ENCODE measurements around the gene AMMECR1. TPM values are rescaled to one million over a fixed set of nuclear protein-coding genes. Genes with fewer than 3 reads are reported as not detected.

Gene AMMECR1
- total and polyA plus RNA-seq, 2 of the 4 experiments (the other 2 are of a cell fraction) = 7.0 to 11.3 TPM

GRCh38 chrX:110181459-110182137, 136.3 kb downstream of the AMMECR1 start:
- POLR2A ChIA-PET (ENCODE audit: unreplicated experiment) = no interaction called here
- intact Hi-C loops (cut with micrococcal nuclease) = loop anchor here (5.0 kb wide), 1 partner anchor 136 kb away; the partner anchor contains the start of gene AMMECR1
- no peak overlapping the region for H2BK120ac ChIP-seq (ENCODE audit: low read depth, low read length)
- no peak overlapping the region for H4K8ac ChIP-seq (ENCODE audit: low read depth in 2 of 2, low read length in 2 of 2)
- no peak for DNase-seq
- no peak for TF ChIP-seq RFX5 (IDR thresholded peaks at IDR 0.05; ENCODE audit: low read depth, low read length)
- TF ChIP-seq RAD21 (IDR thresholded peaks at IDR 0.05; ENCODE audit: low read length) = no peak
- TF ChIP-seq MAZ (IDR thresholded peaks at IDR 0.05; ENCODE audit: borderline replicate concordance, low read depth, low read length) = no peak
- TF ChIP-seq POLR2A (IDR thresholded peaks at IDR 0.05; ENCODE audit: low read depth, low read length) = no peak
- TF ChIP-seq MXI1 (IDR thresholded peaks at IDR 0.05; ENCODE audit: borderline replicate concordance, low read depth, low read length) = no peak
- H2BK15ac ChIP-seq (ENCODE audit: low read depth, low read length) = no peak overlapping the region
- H2AK5ac ChIP-seq (ENCODE audit: low read depth, low read length) = no peak overlapping the region
- ATAC-seq (ENCODE audit: low read depth) = no peak
- H3K9ac ChIP-seq (ENCODE audit: low read depth, low read length) = no peak overlapping the region
- H2BK5ac ChIP-seq (ENCODE audit: low read depth, low read length, poor library complexity, severe bottlenecking) = no peak overlapping the region
- H3K14ac ChIP-seq (replicated peaks; ENCODE audit: low read depth, low read length) = no peak overlapping the region
- H3K18ac ChIP-seq (ENCODE audit: low read depth, low read length) = no peak overlapping the region
- H3K4me3 ChIP-seq (ENCODE audit: insufficient read depth, low read depth, low read length) = no peak overlapping the region
- no peak overlapping the region for H4K91ac ChIP-seq (ENCODE audit: insufficient read depth, low read depth, low read length)
- no CpG with 5 or more reads among the region's 2 CpGs for WGBS, 2 experiments (ENCODE audit: extremely low coverage in 2 of 2, insufficient read length in 1 of 2)
- 0 out of 2 replicates have a peak, but pooled peaks cover 2% of the 10 kb centered on the region for H3K36me3 ChIP-seq (ENCODE audit: control insufficient read depth, insufficient read depth, low read length)
- peaks cover 0 to 14% of the 10 kb centered on the region in 2 experiments; a peak in 2 of 4 replicates for H3K79me1 ChIP-seq (ENCODE audit: low read depth in 1 of 2, low read length in 2 of 2)
- H4K5ac ChIP-seq (ENCODE audit: low read depth, low read length) = no peak overlapping the region
- no peak overlapping the region for H3K27ac ChIP-seq (ENCODE audit: insufficient read depth, low read length)
- H3K4me2 ChIP-seq (ENCODE audit: low read depth, low read length) = no peak overlapping the region
- H3K27me3 ChIP-seq (ENCODE audit: control insufficient read depth, insufficient read depth, low read length) = no peaks in the 10 kb centered on the region; the same call in 1 of the 2 replicates
- dilution Hi-C loops (cut with HindIII; ENCODE audit: low sequenced_read_pairs, unreplicated experiment) = no loop called here
- no peak overlapping the region for H3K23ac ChIP-seq (ENCODE audit: low read depth, low read length)
- BruUV-seq (replicated peaks) = no TSS peak
- in situ Hi-C loops (cut with MboI; ENCODE audit: low sequenced_read_pairs) = no loop called here
- no peak overlapping the region for H2AFZ ChIP-seq (replicated peaks; ENCODE audit: low read length, poor library complexity)
- H3K9me1 ChIP-seq (ENCODE audit: insufficient read depth, low read length) = peaks cover 15% of the 10 kb centered on the region
- no peaks in the 10 kb centered on the region for H4K20me1 ChIP-seq (ENCODE audit: insufficient read depth, low read length)
- H3K56ac ChIP-seq (ENCODE audit: extremely low read depth, insufficient read depth, low read length) = no peak overlapping the region
- no peak overlapping the region for H2AK9ac ChIP-seq (replicated peaks; ENCODE audit: low read depth, low read length, poor library complexity)
- CTCF ChIA-PET = no interaction called here
- peaks cover 9% of the 10 kb centered on the region for H3K4me1 ChIP-seq (ENCODE audit: control insufficient read depth, insufficient read depth, low read length)
- H2BK20ac ChIP-seq (ENCODE audit: low read depth, low read length) = no peak overlapping the region
- H3K9me3 ChIP-seq (ENCODE audit: control insufficient read depth, insufficient read depth, low read length) = 0 out of 2 replicates have a peak, but pooled peaks cover 2% of the 10 kb centered on the region
- H3K4ac ChIP-seq (ENCODE audit: low read depth, low read length) = no peak overlapping the region; the same call in 1 of the 2 replicates
